HepG2 (cell line): ENCODE results near the gene SPATA21. TPM values are rescaled to one million over a fixed set of nuclear protein-coding genes. Genes with fewer than 3 reads are reported as not detected.

Source experiments
- ARNTL ChIP-seq: sonication (generic); formaldehyde crosslinking; IDR thresholded peaks from 2 replicates; pipeline ENCODE4 v1.4.0; 2020; ENCODE audit warnings: mild to moderate bottlenecking, missing genetic modification reagents
- BCL6 ChIP-seq: IDR thresholded peaks from 2 replicates; pipeline ENCODE4 v1.6.1; 2016; ENCODE audit warnings: missing genetic modification reagents, missing compliant biosample characterization
- ELF1 ChIP-seq: sonication (generic); formaldehyde crosslinking; IDR thresholded peaks from 2 replicates; pipeline ENCODE4 v1.4.0; 2020; ENCODE audit warnings: missing genetic modification reagents
- FOXO1 ChIP-seq: sonication (generic); formaldehyde crosslinking; IDR thresholded peaks from 2 replicates; pipeline ENCODE4 v1.4.0; 2020; ENCODE audit warnings: missing genetic modification reagents
- HNRNPLL ChIP-seq: fragments of 200-400 bp; formaldehyde crosslinking; IDR thresholded peaks from 2 replicates; pipeline ENCODE4 v1.6.1; 2017; ENCODE audit warnings: mild to moderate bottlenecking, low read depth, low read length; ENCODE audit not compliant: poor library complexity, severe bottlenecking
- HNRNPUL1 ChIP-seq: fragments of 200-400 bp; formaldehyde crosslinking; IDR thresholded peaks from 2 replicates; pipeline ENCODE4 v1.6.1; 2017; ENCODE audit warnings: low read depth, mild to moderate bottlenecking, low read length, moderate library complexity
- KAT8 ChIP-seq: IDR thresholded peaks from 2 replicates; pipeline ENCODE4 v1.6.1; 2016; ENCODE audit warnings: missing genetic modification reagents, missing compliant biosample characterization
- PAWR ChIP-seq: sonication (generic); formaldehyde crosslinking; IDR thresholded peaks from 2 replicates; pipeline ENCODE4 v1.4.0; 2020; ENCODE audit warnings: missing genetic modification reagents, mild to moderate bottlenecking, borderline replicate concordance
- SRY ChIP-seq: sonication (generic); formaldehyde crosslinking; IDR thresholded peaks from 2 replicates; pipeline ENCODE4 v1.8.0; 2022; ENCODE audit warnings: mild to moderate bottlenecking, missing genetic modification reagents
- SSRP1 ChIP-seq: IDR thresholded peaks from 2 replicates; pipeline ENCODE4 v1.6.1; 2016; ENCODE audit warnings: control low read depth
- TRIM24 ChIP-seq: sonication (generic); formaldehyde crosslinking; IDR thresholded peaks from 2 replicates; pipeline ENCODE4 v1.8.0; 2022; ENCODE audit warnings: mild to moderate bottlenecking, missing genetic modification reagents
- ZBTB20 ChIP-seq: sonication (generic); formaldehyde crosslinking; IDR thresholded peaks from 2 replicates; pipeline ENCODE4 v1.8.1; 2023; ENCODE audit warnings: missing genetic modification reagents, low read depth, mild to moderate bottlenecking, borderline replicate concordance
- ZFAT ChIP-seq: sonication (generic); formaldehyde crosslinking; conservative IDR thresholded peaks from 2 replicates; pipeline ENCODE4 v1.8.1; 2023; ENCODE audit warnings: missing genetic modification reagents, inconsistent platforms
- ZNF343 ChIP-seq: sonication (generic); formaldehyde crosslinking; IDR thresholded peaks from 2 replicates; pipeline ENCODE4 v1.4.0; 2020; ENCODE audit warnings: mild to moderate bottlenecking, missing genetic modification reagents
- ZNF382 ChIP-seq: sonication (generic); formaldehyde crosslinking; IDR thresholded peaks from 2 replicates; pipeline ENCODE4 v1.5.0; 2020; ENCODE audit warnings: missing genetic modification reagents, mild to moderate bottlenecking, borderline replicate concordance
- ZNF446 ChIP-seq: sonication (generic); formaldehyde crosslinking; IDR thresholded peaks from 2 replicates; pipeline ENCODE4 v1.5.0; 2020; ENCODE audit warnings: mild to moderate bottlenecking, missing genetic modification reagents
- ZNF569 ChIP-seq: sonication (generic); formaldehyde crosslinking; IDR thresholded peaks from 2 replicates; pipeline ENCODE4 v1.5.0; 2020; ENCODE audit warnings: mild to moderate bottlenecking, missing genetic modification reagents, moderate library complexity, borderline replicate concordance
- ZNF589 ChIP-seq: sonication (generic); formaldehyde crosslinking; conservative IDR thresholded peaks from 2 replicates; pipeline ENCODE4 v1.8.0; 2022; ENCODE audit warnings: mild to moderate bottlenecking, moderate library complexity, missing genetic modification reagents
- ZNF776 ChIP-seq: sonication (generic); formaldehyde crosslinking; IDR thresholded peaks from 2 replicates; pipeline ENCODE4 v1.4.0; 2020; ENCODE audit warnings: mild to moderate bottlenecking, missing genetic modification reagents
- ZNF788 ChIP-seq: sonication (generic); formaldehyde crosslinking; IDR thresholded peaks from 2 replicates; pipeline ENCODE4 v1.5.0; 2020; ENCODE audit warnings: mild to moderate bottlenecking, missing genetic modification reagents, borderline replicate concordance
- polyA plus RNA-seq, 8 experiments: library from polyadenylated mRNA; depleted of rRNA in 3 of 8; stranded (reverse) in 7 of 8; unstranded in 1 of 8; fragments of >200 nt; fragmentation: Illumina TruSeq in 4 of 8; extraction: Trizol in 4 of 8; gene quantifications; 2 replicates each; pipeline versions ENCODE4 v1.2.1 to v1.2.3, GENCODE V29; 2011 to 2016; ENCODE audit warnings: low read depth in 4 of 8, missing spikeins in 1 of 8, mixed read lengths in 1 of 8; ENCODE audit not compliant: insufficient read depth in 1 of 8
- total RNA-seq, 5 experiments: library from RNA; depleted of rRNA; stranded (reverse); fragments of >200 nt; fragmentation: Illumina TruSeq; extraction: Trizol; gene quantifications; 2 replicates each; pipeline ENCODE4 v1.2.3, GENCODE V29; 2016; ENCODE audit warnings: low read depth in 1 of 5
- TF ChIP-seq, protein P1 (sequence below): IDR thresholded peaks from 2 replicates; pipeline ENCODE4 v1.6.1; 2016; ENCODE audit warnings: mild to moderate bottlenecking, missing biosample characterization, missing genetic modification reagents
- TF ChIP-seq, protein P2 (sequence below): sonication (generic); formaldehyde crosslinking; IDR thresholded peaks from 2 replicates; pipeline ENCODE4 v1.9.0; 2021; ENCODE audit warnings: mild to moderate bottlenecking, missing genetic modification reagents

The SPATA21 gene
- total and polyA plus RNA-seq, 2 of the 13 experiments (the other 11 are each of a cell fraction or from before 2014, with no cell fraction given): 0.80 to 1.4 TPM

DNA sequence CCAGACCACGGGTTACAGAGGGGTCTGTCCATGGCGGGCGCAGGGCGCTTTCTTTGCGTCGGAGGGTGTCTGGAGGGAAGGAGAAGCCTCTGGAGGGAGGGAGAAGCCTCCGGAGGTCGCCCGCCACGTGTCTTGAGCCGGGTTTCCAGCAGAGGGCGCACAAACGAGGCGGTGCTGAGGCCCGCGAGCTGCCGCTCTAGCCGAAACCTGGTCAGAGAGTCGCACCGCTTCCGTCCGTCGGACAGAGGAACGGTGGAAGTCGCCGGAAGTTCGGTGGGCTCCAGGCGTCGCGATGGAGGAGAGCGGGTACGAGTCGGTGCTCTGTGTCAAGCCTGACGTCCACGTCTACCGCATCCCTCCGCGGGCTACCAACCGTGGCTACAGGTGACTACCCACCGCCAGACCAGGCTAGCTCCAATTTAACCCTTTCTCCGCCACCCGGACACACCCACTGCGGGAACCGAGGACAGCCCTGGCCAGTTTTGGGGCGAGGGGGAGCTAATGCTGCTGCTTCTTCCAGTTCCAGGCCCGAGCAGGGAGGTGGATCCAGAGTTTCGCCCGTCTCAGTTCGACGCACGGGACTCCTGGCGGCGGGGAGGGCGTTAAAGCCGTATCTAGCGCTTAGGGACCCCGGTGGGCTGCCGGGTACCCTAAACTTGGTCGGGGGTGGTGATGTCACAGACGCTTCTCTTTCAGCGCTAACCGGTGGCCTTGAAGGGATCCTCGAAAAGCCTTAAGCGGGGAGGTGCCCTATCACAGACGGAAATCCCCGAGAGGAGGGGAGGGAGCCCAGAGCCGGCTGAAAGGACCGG is 3.5 kb upstream of the SPATA21 start, which contains the start of gene NECAP2 (continued):
- TF ChIP-seq HNRNPLL (peak; percentile 64), SRY (CRISPR knock-in tag) (0 out of 2 replicates have a peak, but pooled peaks have one; percentile 21), ARNTL (CRISPR knock-in tag) (peak; percentile 87), ZNF382 (no peak), ZNF446 (CRISPR knock-in tag) (peak; percentile 87), ZNF788 (CRISPR knock-in tag) (peak; percentile 98), ELF1 (peak; percentile 90), PAWR (0 out of 2 replicates have a peak, but pooled peaks have one; percentile 38), TRIM24 (CRISPR knock-in tag) (no peak), ZFAT (CRISPR knock-in tag) (no peak), SSRP1 (CRISPR knock-in tag) (no peak), BCL6 (CRISPR knock-in tag) (peak; percentile 37; the same call in 1 of the 2 replicates), ZNF569 (CRISPR knock-in tag) (no peak), HNRNPUL1 (no peak), ZNF589 (CRISPR knock-in tag) (peak; percentile 83; the same call in 1 of the 2 replicates), ZNF776 (CRISPR knock-in tag) (peak; percentile 80; the same call in 1 of the 2 replicates), ZNF343 (0 out of 2 replicates have a peak, but pooled peaks have one; percentile 58), FOXO1 (CRISPR knock-in tag) (0 out of 2 replicates have a peak, but pooled peaks have one; percentile 73), ZBTB20 (CRISPR knock-in tag) (no peak; the same call in 1 of the 2 replicates), KAT8 (CRISPR knock-in tag) (peak; percentile 97)
- TF ChIP-seq, protein P1, sequence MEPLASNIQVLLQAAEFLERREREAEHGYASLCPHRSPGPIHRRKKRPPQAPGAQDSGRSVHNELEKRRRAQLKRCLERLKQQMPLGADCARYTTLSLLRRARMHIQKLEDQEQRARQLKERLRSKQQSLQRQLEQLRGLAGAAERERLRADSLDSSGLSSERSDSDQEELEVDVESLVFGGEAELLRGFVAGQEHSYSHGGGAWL (CRISPR knock-in tag): peak; percentile 68; the same call in 1 of the 2 replicates
- TF ChIP-seq, protein P2, sequence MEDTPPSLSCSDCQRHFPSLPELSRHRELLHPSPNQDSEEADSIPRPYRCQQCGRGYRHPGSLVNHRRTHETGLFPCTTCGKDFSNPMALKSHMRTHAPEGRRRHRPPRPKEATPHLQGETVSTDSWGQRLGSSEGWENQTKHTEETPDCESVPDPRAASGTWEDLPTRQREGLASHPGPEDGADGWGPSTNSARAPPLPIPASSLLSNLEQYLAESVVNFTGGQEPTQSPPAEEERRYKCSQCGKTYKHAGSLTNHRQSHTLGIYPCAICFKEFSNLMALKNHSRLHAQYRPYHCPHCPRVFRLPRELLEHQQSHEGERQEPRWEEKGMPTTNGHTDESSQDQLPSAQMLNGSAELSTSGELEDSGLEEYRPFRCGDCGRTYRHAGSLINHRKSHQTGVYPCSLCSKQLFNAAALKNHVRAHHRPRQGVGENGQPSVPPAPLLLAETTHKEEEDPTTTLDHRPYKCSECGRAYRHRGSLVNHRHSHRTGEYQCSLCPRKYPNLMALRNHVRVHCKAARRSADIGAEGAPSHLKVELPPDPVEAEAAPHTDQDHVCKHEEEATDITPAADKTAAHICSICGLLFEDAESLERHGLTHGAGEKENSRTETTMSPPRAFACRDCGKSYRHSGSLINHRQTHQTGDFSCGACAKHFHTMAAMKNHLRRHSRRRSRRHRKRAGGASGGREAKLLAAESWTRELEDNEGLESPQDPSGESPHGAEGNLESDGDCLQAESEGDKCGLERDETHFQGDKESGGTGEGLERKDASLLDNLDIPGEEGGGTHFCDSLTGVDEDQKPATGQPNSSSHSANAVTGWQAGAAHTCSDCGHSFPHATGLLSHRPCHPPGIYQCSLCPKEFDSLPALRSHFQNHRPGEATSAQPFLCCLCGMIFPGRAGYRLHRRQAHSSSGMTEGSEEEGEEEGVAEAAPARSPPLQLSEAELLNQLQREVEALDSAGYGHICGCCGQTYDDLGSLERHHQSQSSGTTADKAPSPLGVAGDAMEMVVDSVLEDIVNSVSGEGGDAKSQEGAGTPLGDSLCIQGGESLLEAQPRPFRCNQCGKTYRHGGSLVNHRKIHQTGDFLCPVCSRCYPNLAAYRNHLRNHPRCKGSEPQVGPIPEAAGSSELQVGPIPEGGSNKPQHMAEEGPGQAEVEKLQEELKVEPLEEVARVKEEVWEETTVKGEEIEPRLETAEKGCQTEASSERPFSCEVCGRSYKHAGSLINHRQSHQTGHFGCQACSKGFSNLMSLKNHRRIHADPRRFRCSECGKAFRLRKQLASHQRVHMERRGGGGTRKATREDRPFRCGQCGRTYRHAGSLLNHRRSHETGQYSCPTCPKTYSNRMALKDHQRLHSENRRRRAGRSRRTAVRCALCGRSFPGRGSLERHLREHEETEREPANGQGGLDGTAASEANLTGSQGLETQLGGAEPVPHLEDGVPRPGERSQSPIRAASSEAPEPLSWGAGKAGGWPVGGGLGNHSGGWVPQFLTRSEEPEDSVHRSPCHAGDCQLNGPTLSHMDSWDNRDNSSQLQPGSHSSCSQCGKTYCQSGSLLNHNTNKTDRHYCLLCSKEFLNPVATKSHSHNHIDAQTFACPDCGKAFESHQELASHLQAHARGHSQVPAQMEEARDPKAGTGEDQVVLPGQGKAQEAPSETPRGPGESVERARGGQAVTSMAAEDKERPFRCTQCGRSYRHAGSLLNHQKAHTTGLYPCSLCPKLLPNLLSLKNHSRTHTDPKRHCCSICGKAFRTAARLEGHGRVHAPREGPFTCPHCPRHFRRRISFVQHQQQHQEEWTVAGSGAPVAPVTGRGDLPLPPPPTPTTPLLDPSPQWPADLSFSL (CRISPR knock-in tag): peak; percentile 30; the same call in 1 of the 2 replicates
